NCI-H510A (cell line): ENCODE data around the gene THRB.
"Not testable (repeated sequence)": the region's sequence is repeated elsewhere in the genome, so short reads cannot be mapped to it uniquely, and the experiment has no call there.

Experiments used
- DNase-seq: peaks from one replicate; lab custom pipeline; 2025; lab: John Stamatoyannopoulos, UW

THRB gene

DNA sequence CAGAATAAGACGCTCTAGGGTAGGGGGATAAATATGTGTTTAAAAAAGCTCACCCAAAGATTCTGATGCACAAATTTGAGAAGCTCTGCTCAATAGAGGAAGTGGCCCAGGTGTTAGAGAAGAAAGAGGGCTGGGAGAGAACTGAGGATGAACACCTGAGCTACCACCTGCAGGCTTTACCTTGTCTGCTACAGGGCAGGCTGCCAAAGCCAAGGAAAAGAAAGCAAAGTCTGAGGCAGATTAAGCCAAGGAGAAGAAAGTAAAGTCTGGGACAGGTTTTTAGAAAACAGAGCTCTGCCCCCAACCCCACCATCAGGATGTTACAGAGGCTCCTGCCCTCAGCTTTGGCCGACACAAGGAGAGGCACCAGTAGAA lies 92.9 kb downstream of the THRB start:
- no peak for DNase-seq

DNA sequence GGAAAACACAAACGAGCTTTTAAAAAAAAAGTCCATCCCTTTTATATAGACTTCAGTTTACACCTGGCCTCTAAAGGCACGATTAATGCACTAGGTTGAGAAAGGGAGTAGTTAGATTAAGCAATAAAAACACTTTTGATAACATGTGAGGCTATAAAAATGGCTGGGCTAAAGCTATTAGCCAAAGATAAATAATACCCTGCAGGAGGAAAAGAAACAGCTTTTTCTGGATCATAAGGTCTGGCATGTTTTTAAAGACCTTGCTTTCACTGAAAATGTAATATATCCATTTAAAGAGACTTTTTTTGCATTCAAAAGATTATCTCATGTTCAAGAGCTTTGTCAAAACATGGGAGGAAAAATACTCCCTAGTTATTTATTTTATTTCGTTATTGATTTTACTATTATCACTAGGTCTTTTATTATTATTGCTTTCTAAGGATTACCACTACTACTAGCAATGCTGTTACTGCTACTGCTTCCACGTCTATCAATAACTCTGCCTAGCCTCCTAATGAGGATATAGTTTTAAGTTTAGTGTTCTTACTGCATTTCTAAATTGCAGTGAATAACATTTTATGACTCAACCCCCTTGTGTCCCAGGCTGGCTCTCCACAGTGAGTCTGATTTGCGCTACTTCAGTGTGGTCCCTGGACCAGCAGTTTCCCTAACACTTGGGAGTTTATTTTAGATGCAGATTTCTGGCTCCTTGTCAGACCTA lies 93.4 kb downstream of the THRB start:
- DNase-seq, result no peak

DNA sequence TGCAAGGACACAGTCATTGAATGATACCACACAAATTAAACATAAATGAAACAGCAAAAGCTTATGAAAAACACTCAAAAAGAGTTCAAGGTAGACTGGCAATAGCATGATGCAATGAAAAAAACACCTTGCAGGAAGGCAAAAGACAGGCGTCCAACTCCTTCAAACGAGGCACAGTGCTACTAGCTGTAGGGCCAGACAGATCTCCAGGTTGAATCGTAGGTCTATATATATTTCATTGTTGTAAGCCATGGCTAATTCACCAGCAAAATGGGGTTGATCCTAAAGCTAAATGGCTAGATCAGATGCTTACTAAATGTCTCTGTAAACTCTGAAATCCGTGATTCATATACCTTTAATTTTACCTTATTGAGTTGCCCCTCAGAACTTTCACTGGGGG lies 94.2 kb downstream of the THRB start:
- DNase-seq, result no peak

DNA sequence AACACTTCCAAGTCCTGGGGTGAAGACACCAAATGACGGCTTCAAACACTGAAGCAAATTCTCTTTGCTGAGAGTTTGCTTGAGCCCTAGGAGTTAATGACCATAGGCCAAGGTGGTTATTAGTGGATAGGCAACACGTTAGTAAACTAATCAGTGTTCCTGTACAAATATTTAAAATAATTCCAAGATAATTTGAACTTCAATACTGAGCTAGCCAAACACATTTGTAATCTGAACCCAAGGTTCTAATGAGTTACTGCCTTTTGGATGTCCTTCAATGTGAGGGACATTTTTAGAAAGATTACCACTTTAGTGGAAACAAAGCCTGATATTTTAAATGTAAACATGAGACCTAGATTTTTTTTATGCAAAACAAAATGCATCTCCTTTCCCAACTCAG lies 94.6 kb downstream of the THRB start:
- DNase-seq, result no peak

DNA sequence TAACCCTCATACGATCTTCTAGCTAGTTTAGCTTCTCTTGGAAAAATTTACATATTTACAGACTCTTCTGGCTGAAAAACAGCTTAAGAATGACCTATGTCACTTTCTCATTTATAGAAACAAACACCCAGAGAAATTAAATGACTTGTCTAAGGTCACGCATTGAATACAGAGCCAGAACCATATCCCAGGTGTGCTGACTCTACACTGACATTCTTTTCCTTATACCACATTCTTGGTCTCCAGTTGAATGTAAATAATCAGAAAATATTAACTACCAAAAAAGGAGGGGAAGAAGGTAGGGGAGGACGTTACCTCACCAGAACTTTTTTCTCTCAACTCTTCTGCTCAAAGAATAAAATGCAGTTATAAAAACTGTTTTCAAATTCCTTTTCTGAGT lies 95.0 kb downstream of the THRB start:
- no peak for DNase-seq

DNA sequence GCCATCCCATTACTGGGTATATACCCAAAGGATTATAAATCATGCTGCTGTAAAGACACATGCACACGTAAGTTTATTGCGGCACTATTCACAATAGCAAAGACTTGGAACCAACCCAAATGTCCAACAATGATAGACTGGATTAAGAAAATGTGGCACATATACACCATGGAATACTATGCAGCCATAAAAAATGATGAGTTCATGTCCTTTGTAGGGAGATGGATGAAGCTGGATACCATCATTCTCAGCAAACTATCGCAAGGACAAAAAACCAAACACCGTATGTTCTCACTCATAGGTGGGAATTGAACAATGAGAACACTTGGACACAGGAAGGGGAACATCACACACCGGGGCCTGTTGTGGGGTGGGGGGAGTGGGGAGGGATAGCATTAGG lies 95.9 kb downstream of the THRB start:
- DNase-seq, result not testable (repeated sequence)

DNA sequence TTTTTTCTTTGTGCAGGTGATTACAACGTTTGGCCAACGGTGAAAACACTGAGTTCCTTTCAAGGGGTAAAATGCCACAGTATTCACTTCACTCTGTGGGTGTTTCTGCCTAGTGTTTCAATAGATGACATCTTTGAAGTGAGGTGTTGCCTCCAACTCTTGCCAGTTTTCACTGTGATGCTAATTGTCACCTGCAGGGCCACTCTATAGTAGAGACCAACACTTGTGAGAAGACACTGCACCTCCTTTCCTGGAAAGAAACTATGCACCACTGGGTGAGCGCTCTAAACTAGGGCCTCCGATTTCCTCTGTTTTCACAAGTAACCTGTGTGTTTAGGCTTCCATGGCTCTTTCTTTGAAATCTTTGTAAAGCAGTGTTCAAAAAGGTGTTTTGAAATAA lies 98.3 kb downstream of the THRB start:
- no peak for DNase-seq

DNA sequence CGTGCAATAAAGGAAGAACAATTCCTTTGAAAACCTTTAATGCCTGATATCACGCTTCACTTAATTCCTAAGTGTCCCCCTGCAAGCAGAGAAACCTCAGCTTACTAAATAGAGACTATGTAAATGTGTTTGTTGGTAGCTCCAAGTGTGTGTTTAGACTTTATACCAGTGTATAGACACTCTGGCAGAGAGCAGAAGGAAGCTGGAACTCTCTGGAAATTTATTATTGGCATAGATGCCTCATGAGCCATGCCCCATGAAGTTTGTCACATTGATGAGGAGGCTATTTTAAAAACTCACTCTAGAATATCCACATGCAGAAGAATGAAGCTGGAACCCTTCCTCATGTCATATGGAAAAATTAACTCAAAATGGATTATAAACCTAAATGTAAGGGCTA lies 99.9 kb downstream of the THRB start:
- no peak for DNase-seq

DNA sequence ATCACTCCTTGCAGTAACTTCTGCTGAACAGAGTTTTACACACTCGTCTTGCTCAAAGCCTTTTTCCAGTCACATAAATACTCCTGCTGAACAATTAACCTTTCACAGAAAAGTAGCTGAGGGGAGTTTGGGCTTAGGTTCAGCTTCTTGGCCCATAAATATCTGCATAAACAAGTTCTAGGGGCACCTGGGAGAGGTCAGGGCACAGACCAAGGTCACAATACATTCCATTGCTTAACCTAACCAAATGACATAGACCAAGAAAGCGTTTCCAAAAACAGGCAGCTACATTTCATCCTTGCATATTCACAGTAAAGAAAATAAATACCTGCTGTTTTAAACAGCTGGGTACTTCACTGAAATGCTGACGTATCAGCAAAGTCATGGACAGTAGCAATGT lies 101.3 kb downstream of the THRB start:
- no peak for DNase-seq

DNA sequence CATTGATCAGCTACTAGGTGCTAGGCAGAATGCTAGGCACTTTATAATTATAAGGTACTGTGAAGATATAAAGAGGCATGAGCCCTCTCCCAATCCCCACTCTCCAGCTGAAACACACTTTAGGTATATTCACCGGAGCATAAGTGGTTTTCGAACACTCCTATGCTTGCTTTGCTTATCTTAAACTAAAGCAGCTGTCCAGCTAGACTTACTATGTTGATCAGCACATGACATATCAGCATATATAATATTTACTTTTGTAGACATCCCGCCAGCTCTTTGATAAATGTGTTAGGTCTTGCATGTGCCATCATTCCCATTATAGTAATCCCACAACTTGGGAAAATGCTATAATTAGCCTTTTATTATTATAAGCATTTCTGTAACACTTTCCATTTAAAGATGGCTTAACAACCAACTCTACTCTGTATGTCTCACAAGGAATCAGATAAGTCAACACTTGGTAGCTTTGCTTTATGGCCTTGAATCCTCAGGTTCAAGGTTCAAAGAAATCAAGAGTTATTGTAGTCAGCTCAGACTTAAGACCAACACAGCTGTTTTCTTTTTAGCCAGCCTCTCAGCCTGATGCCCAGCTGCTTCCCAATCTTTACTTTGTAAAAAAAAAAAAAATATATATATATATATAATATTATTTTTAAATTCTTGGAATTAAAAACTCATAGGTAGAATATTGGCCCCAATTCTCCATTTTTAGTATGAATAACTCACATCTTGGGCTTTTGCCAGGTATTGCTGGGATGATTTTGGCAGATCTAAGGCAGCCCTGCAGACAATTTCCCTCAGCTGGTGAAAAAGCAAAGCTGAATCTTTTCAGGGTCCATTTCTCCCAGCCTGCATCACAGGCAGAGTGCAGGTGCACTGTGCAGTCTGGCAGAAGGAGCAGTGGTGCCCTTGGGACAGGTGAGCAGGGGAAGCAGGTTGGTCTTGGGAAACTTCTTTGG lies 104.2 kb downstream of the THRB start:
- no peak for DNase-seq

DNA sequence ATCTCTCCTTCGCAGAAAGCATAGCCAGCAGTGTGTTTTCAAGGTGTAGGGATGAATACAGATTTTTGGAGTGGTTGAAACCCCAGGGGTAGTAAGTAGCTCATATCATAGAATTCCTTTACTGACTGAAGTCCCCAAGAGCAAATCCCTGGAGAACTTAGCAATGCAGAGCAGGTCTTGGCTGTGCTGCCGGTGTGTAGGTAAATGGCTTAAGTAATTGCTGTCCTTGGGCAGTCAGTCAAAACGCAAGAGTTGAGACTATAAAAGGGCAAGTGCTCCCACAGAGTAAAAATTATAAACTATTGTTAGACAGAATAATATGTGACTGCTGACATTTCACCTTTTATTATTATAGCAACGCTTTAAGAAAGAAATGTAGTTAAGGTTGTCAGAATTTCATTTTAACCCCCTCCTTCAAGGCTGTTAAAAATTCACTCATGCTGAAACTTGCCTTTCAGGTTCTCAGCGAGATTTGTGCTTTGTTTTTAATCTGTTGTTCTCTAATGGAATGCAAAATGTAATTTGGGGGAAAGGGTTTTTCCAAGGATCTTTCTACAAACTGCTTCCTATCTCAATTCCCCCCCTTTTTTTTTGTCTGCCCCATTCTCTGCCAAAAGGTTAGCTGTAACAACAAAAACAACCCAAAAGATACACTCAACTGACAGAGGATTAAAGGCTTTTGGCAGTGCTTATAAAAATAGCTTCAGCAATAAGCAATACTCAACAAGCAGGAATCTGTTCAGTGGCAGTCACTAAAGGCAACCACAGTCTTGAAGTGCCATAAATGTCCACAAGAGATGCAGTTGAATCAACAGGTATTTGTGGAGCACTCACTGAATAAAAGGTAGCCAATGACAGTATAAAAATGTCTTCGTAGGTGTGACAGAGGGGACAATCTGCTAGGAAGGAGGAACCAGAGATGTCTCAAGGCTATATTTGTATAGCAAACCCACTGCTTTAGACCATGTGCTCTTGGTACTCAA lies 105.3 kb downstream of the THRB start:
- DNase-seq, result no peak

DNA sequence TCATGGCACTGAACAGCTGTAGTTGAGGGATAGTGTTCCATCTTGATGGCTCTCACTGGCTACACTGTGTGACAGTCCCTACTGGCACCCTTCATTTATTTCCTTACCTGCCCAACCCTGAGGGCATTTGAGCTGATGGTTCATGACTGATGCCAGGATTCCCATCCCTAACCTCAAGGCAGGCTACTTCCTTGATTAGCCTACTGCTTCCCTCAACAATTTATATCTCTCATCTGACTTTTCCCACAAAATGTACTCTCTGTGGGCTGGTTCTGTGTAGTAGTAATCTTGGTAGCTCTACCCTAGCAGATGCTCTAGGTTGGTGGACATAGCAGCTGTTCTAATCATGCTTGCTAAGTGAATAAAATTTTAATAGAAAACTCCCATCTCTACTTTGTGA lies 106.0 kb downstream of the THRB start:
- no peak for DNase-seq

DNA sequence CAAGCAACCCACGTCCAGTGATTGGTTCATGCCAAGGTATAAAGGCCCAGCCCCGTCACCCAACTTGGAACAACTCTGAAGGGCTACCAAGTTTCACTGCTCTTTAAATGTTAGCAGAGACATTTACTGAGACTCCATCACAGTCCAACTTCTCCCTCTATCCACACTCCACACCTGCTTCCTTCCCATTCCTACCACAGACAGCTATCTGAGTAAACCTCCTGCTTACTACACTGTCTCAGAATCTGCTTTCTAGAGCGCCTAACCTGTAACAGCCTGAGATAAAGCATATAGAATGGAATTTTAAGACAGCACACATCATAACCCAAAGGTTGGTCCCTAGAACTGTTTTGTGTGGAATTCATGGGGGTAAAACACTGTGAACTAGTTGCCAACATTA lies 106.5 kb downstream of the THRB start:
- no peak for DNase-seq

DNA sequence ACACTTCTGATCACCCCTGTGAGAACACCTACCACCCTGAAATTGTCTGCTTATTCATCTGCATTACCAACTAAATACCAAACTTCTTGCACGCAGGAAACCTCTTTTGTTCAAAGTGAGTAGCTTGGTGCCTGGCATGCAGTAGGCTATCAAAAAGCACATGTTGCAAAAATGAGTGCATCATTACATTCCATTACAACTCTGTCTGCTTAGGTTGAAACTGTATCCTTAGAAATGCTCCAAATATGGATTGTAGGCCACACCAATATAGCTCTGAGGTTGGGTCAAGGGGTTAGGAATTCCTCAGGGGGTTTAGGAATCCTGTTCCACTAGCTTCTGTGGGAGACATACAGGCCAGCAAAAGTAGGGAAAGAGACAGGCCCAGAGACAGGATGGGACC lies 107.2 kb downstream of the THRB start:
- no peak for DNase-seq

DNA sequence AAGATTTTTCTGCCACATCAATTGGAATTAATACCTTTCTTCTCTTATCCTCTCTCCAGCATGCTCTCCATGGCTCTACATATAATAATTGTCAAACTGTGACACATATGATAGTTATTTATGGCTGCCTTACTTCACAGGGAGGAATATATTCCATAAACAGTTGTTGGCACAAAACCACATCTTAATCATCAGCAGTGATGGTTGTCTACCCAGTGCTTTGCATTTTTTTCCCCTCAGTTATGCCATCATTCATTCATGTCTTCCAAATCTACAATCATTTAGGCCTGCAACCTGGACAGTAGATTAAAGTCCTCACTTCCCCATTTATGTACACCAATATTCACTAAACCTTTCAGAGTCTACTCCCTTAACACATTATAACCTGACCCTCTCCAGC lies 107.7 kb downstream of the THRB start:
- no peak for DNase-seq

DNA sequence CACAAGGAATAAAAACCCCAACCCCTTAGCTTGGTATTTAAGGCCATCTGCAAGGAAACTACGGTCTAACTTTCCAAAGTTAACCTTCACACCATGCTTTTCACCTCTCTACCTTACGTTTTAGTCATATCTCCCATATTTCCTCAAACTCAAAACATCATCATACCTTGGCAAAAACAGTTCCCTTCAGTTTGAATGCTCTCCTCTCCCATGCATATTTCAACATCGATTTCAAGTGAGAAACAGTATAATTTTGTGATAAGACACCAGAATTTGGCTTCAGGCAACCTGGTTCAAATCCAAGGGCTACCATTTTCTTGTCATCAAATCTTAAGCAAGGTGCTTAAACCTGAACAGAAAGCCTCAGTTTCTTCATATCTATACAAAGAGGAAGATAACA lies 108.2 kb downstream of the THRB start:
- no peak for DNase-seq

DNA sequence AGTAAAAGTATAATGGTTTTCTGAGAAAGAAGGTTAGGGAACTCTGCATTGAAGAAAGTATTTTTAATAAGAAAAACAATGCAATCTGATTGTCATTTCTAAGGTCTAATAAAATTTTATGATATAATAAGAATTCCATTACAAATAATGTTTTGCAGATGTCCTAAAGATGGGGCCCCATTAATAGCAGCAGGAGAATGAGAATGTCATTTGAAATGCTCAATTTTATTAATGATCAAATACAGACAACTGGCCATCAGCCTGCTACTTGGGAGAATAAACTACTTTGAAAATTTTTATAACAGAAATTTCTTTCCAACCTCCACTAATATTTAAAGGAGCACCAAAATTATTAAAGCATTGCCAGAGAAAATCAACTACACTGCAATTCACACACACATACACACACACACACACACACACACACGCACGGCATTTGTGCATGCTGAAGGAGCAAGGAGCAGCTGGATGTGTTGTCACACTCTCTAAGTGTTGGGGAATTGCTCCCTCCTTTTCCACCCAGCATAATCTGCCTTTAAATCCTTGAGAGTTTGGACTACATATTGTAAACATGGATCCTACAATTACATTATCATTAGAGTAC lies 109.5 kb downstream of the THRB start:
- no peak for DNase-seq

DNA sequence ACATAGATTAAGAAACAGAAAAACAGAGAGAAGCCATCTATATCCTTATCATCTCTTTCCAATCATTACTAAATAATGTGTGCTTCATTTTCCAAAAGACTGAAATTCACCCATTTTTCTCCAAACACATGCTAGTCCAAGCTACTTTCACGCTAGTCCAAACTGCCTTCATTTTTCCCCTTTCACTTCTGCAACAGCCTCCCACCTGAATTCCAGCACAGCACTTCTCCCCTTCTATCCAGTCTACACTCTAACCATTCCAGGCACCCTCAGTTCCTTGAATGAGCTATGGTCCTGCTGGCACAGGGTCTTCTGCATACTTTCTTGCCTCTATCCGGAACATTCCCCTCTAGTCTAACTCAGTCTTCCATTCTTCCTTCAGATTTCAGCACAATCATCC lies 112.0 kb downstream of the THRB start:
- DNase-seq, result no peak

DNA sequence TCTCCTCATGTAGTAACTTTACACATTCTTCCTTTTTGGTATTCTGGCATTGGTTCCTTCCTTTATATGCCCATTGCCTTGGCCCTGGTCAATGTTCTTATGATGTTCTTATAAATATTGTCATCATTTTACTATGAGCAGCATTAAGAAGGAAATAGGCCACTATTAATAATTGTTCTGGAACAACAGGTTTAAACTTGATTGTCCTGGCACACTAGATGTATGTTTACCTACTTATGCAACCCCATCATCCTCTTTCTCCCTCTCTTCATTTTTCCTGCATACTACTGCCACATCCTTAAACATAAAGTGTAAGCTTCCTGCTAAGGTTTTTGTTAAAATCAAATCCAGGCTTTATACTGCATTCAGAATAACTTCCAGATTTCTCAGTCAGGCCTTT lies 114.7 kb downstream of the THRB start:
- DNase-seq, result no peak

DNA sequence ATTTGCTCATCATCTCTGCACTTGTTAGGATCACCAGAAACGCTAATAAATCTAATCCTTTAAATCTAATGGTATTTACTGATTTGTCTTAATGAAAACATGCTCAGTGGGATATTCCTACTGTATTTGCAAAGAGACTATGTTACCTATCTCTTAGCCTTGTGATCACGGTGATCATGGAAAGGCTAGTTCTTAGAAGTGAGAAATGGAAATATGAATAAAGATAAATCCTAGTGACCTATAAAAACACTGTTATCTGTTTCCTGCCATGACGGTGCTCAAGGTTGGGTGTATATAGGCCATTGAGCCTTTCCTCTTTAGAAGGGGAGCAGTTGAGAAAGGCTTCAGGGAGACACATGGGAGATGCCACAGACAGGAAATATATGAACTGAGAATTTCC lies 116.3 kb downstream of the THRB start:
- DNase-seq, result no peak

DNA sequence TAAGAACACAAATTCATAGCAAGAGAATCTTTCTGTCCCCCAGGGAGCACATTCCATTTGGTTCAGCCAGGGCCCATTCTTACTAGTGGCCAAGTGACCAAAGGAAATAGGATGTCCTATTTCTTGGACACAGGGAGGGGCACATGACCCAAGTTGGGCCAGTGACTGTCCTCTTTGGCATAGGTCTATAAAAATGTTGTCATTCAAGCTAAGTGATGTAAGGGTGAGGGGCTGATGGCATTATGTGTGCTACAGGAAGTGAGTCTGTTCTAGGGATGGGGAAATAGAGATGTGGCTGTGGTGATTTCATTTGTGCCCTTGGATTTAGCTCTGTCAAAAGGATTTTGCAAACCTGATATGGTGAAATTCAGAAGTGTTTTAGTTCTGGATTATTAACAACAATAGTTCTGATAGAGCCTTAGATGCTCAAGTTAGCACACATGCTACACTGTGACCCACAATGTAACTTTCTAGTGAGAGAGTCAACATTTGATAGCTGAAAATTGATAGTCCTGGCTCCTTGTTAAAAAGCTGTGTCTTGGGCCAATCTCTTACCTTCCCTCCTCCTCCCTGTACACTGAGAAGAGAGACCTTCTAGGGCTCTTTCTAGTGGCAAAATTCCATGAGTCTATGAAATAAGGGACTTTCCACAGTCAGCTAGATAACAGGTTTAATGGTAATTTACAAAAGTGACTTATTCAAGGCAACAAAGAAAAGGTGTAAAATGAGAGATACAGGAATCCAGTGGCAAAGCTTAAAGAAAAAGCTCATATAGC lies 117.2 kb downstream of the THRB start:
- no peak for DNase-seq
